Skeletal muscle tissue (tissue), 4 donors: ENCODE data around the gene TATDN3. TPM values are rescaled to one million over a fixed set of nuclear protein-coding genes. Genes with fewer than 3 reads are reported as not detected.
"Not testable (repeated sequence)": the region's sequence is repeated elsewhere in the genome, so short reads cannot be mapped to it uniquely, and the experiment has no call there.

Experiments
- H3K27ac ChIP-seq: one replicate; pipeline ENCODE4 v1.7.0; 2013; ENCODE audit warnings: mild to moderate bottlenecking, low read depth, low read length, inconsistent platforms
- H3K27me3 ChIP-seq, 3 donors: one replicate each; pipeline ENCODE4 v1.7.0; 2013; ENCODE audit warnings: low read length in 3 of 3; ENCODE audit not compliant: control insufficient read depth in 3 of 3, insufficient read depth in 3 of 3
- H3K36me3 ChIP-seq, 3 donors: one replicate each; pipeline ENCODE4 v1.7.0; 2013; ENCODE audit warnings: low read length in 3 of 3; ENCODE audit not compliant: control insufficient read depth in 3 of 3, insufficient read depth in 3 of 3
- H3K4me1 ChIP-seq, 3 donors: one replicate each; pipeline ENCODE4 v1.7.0; 2013; ENCODE audit warnings: low read length in 3 of 3, mild to moderate bottlenecking in 3 of 3; ENCODE audit not compliant: control insufficient read depth in 3 of 3, insufficient read depth in 3 of 3
- H3K4me3 ChIP-seq, 3 donors: one replicate each; pipeline ENCODE4 v1.7.0; 2013; ENCODE audit warnings: low read length in 3 of 3
- H3K9ac ChIP-seq, 3 donors: one replicate each; pipeline ENCODE4 v1.7.0; 2013; ENCODE audit warnings: low read length in 3 of 3, mild to moderate bottlenecking in 3 of 3, moderate library complexity in 2 of 3, low read depth in 1 of 3
- H3K9me3 ChIP-seq, 3 donors: one replicate each; pipeline ENCODE4 v1.7.0; 2013; ENCODE audit warnings: low read length in 3 of 3; ENCODE audit not compliant: control insufficient read depth in 3 of 3
- total RNA-seq: library from RNA; depleted of rRNA; stranded (reverse); fragments of >200 nt; gene quantifications from one replicate; pipeline ENCODE4 v1.2.3, GENCODE V29; 2014
- donor health status: Osteomylitis.

The TATDN3 gene
- total RNA-seq, 1 donor from 2014 or later: 9.9 TPM

DNA sequence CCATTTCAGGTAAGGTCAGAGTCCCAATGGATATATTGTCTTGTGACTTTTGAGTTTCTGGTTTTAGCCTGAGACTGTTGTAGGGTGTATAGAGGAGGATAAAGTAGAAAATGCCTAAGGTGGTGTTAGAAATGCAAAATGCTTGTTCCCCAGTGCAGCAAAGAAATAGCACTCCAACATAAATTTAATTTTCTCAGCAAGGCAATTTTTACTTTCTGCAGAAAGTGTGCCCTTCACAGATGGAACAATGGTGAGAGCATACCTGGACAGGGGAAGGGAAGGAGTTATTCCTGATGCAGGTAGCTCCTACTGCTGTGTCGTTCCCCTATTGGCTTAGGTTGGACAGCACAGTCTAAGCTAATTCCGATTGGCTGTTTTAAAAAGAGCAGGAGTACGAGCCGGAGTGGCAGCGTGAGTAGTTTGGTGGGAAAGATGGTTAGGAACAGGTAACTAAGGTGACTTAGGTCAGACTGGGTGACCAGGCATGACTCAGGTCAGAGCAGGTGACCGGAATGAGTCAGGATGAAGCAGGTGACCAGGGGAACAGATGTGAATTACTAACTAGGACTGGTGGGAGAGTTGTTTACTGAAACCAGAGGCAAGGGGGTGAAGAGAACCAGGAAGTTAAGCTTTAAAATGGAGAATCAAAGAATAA, 34.2 kb downstream of the TATDN3 start:
- H3K9ac ChIP-seq: no peak overlapping the region
- no peak overlapping the region for H3K4me3 ChIP-seq
- H3K36me3 ChIP-seq: peaks cover 0 to 2% (median 0%) of the 10 kb centered on the region in 3 donors
- peaks cover 0 to 4% (median 2%) of the 10 kb centered on the region in 3 donors for H3K9me3 ChIP-seq
- no peaks in the 10 kb centered on the region for H3K4me1 ChIP-seq
- no peaks in the 10 kb centered on the region for H3K27me3 ChIP-seq
- H3K27ac ChIP-seq: no peak overlapping the region

DNA sequence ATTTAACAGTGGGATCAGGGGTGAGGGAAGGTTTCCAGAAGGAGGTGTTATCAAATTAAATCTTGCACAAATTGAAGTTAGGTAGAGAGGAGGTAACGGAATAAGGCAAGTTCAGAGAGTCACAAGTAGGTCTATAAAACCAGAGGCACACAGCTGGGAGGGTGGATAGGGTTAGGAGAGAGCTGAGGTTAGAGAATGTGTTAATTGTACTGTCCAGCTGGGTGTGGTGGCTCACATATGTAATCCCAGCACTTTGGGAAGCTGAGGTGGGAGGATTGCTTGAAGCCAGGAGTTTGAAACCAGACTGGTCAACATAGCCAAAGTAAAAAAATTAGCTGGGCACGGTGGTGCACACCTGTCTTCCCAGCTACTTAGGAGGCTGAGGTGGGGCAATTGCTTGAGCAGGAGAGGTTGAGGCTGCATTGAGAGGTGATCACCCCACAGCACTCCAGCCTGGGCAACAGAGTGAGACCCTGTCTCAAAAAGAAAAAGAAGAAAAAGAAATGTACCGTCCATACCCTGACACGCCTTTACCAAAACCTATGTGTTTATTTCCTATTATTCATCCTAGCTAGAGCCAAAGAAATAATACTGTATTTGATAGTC, 35.6 kb downstream of the TATDN3 start:
- Histone ChIP-seq H3K9me3 (peaks cover 0 to 4% (median 2%) of the 10 kb centered on the region in 3 donors), H3K9ac (no peak overlapping the region), H3K27me3 (no peaks in the 10 kb centered on the region), H3K36me3 (peaks cover 0 to 2% (median 0%) of the 10 kb centered on the region in 3 donors), H3K4me1 (no peaks in the 10 kb centered on the region), H3K27ac (no peak overlapping the region), H3K4me3 (no peak overlapping the region)

DNA sequence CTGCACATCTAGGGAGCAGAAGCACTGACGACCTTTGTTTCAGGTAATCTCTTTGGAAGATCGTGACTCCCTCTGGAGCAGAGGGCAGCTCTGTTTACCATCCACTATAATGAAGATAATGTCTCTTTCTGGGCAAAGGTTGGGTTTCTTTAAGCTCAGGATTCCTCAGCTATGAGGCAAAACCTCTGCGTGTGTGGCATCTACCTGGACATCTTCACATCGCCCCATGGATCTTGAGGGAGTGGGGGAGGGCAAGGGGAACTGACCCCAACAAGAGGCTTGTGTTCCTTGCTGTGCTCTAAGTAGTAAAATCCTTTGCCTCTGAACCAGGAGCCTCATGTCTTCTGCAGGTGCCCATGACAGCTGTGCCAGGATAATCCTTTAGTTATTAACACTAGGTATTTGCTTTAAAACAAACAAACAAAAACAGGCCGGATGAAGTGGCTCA, 36.2 kb downstream of the TATDN3 start:
- Histone ChIP-seq H3K27ac (no peak overlapping the region), H3K4me3 (no peak overlapping the region), H3K9me3 (peaks cover 0 to 4% (median 2%) of the 10 kb centered on the region in 3 donors), H3K36me3 (peaks cover 0 to 2% (median 0%) of the 10 kb centered on the region in 3 donors), H3K27me3 (no peaks in the 10 kb centered on the region), H3K9ac (no peak overlapping the region), H3K4me1 (no peaks in the 10 kb centered on the region)

DNA sequence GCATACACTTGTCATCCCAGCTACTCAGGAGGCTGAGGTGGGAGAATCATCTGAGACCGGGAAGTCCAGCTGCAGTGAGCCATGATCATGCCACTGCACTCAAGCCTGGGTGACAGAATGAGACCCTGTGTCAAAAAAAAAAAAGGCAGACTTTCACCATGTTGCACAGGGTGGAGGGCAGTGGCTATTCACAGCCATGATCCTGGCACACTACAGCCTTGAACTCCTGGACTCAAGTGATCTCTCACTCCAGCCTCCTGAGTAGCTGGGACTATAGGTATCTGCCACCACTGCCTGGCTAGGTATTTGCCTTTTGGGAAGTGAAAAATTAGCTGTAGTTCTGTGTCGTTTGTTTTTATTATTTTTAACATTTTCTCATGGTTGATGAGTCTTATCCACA, 36.7 kb downstream of the TATDN3 start:
- no peaks in the 10 kb centered on the region for H3K4me1 ChIP-seq
- H3K27me3 ChIP-seq: no peaks in the 10 kb centered on the region
- no peak overlapping the region for H3K4me3 ChIP-seq
- H3K27ac ChIP-seq: no peak overlapping the region
- H3K9ac ChIP-seq: no peak overlapping the region
- H3K9me3 ChIP-seq: peaks cover 0 to 4% (median 2%) of the 10 kb centered on the region in 3 donors
- peaks cover 0 to 2% (median 0%) of the 10 kb centered on the region in 3 donors for H3K36me3 ChIP-seq

DNA sequence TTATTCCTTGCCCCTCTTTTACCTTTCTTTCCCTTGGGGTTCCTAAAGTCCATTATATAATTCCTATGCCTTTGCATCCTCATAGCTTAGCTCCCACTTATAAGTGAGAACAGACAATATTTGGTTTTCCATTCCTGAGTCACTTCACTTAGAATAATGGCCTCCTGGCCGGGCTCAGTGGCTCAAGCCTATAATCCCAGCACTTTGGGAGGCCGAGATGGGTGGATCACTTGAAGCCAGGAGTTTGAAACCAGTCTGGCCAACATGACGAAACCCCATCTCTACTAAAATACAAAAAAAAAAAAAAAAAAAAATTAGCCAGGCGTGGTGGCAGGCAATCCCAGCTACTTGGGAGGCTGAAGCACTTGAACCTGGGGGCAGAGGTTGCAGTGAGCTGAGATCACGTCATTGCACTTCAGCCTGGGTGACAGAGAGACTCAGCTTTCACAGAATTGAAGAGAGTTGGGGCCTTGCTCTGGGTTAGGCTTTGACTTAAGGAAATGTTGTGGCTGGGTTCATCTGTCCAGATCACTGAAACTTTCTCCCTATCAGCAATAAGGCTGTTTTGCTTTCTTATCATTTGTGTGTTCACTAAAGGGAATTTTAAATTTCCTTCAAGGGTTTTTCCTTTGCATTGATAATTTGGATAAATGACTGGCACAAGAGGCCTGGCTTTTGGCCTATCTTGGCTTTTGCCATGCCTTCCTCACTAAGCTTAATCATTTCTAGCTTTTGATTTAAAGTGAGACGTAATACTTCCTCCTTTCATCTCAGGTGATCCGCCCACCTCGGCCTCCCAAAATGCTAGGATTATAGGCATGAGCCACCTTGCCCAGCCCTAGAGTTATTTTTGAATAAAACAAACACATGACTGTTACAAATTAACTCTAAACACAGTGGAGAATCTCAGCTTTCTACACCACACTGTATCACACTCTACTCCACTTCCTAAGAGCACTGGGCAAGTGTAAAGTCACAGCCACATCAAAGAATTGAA, 41.8 kb downstream of the TATDN3 start:
- H3K36me3 ChIP-seq, H3K9ac ChIP-seq, H3K27ac ChIP-seq, H3K4me1 ChIP-seq, H3K9me3 ChIP-seq, H3K27me3 ChIP-seq, H3K4me3 ChIP-seq: not testable (repeated sequence)

DNA sequence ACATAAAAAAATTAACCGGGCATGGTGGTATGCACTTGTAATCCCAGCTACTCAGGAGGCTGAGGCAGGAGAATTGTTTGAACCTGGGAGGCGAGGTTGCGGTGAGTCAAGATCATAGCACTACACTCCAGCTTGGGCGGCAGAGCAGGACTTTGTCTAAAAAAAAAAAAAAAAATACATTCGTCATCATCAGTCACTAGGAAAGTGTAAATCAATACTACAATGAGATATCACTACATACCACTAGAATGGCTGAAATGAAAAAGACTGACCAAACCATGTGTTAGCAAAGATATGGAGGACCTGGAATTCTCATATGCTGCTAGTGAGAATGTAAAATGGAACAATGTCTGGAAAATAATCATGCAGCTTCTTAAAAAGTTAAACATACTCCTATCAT, 46.5 kb downstream of the TATDN3 start:
- Histone ChIP-seq H3K27me3 (no peaks in the 10 kb centered on the region), H3K36me3 (no peaks in the 10 kb centered on the region), H3K9ac (no peak overlapping the region), H3K4me1 (no peaks in the 10 kb centered on the region), H3K27ac (no peak overlapping the region), H3K9me3 (no peaks in the 10 kb centered on the region), H3K4me3 (no peak overlapping the region)

GRCh38 chr1:212844521-212844920, 52.8 kb downstream of the TATDN3 start:
- not testable (repeated sequence) for H3K9ac ChIP-seq, H3K27ac ChIP-seq, H3K36me3 ChIP-seq, H3K4me1 ChIP-seq, H3K4me3 ChIP-seq, H3K9me3 ChIP-seq, H3K27me3 ChIP-seq

- H3K9ac ChIP-seq: no peak within 1 kb of the TSS
- H3K9me3 ChIP-seq: no peaks in the 10 kb centered on the region
- no peak within 1 kb of the TSS for H3K4me3 ChIP-seq
- no peaks in the 10 kb centered on the region for H3K4me1 ChIP-seq
- H3K36me3 ChIP-seq: no peaks in the 10 kb centered on the region
- H3K27me3 ChIP-seq: no peaks in the 10 kb centered on the region
- no peak within 1 kb of the TSS for H3K27ac ChIP-seq
Measured at GRCh38 chr1:212847549-212847948, 55.9 kb downstream of the TATDN3 start, which contains the start of gene SPATA45. Gene SPATA45 (minus strand): TSS chr1:212847649. CDS start chr1:212836149, 11,500 bp downstream.

GRCh38 chr1:212852105-212852688, 60.5 kb downstream of the TATDN3 start:
- no peak overlapping the region for H3K9ac ChIP-seq
- H3K36me3 ChIP-seq: no peaks in the 10 kb centered on the region
- H3K27me3 ChIP-seq: no peaks in the 10 kb centered on the region
- H3K4me3 ChIP-seq: no peak overlapping the region
- no peaks in the 10 kb centered on the region for H3K9me3 ChIP-seq
- H3K4me1 ChIP-seq: peaks cover 3 to 6% (median 4%) of the 10 kb centered on the region in 3 donors
- H3K27ac ChIP-seq: no peak overlapping the region
